Lower leg skin (tissue), 3 donors: ENCODE data around the gene NTNG1.

Experiments used
- CTCF ChIP-seq, 3 donors: fragments of 450-650 bp; IDR thresholded peaks; one replicate each; pipeline ENCODE4 v1.5.1; 2016; ENCODE audit warnings: antibody characterized with exemption in 3 of 3, mild to moderate bottlenecking in 3 of 3, moderate library complexity in 2 of 3
- POLR2A ChIP-seq, 2 donors: fragments of 450-650 bp; IDR thresholded peaks; one replicate each; pipeline ENCODE4 v1.6.1; 2016 to 2017; ENCODE audit warnings: antibody characterized with exemption in 2 of 2, mild to moderate bottlenecking in 1 of 2, moderate library complexity in 1 of 2

- no peak for TF ChIP-seq POLR2A (IDR thresholded peaks at IDR 0.05)
- no peak for TF ChIP-seq CTCF (IDR thresholded peaks at IDR 0.05)
These were observed 771 bp upstream of the NTNG1 start for GRCh38 chr1:107139833-107140702.
